HG03280 (cell line): ENCODE measurements around the gene DOC2B.
"Not testable (repeated sequence)": the region's sequence is repeated elsewhere in the genome, so short reads cannot be mapped to it uniquely, and the experiment has no call there.

Experiments used
- ATAC-seq: cut with Tn5 transposase; IDR thresholded peaks from one replicate; pipeline ENCODE4 v1.9.1; 2021; ENCODE audit warnings: mild to moderate bottlenecking, moderate library complexity; ENCODE audit not compliant: unreplicated experiment

DOC2B gene

GRCh38 chr17:213286-214105, 32.0 kb upstream of the DOC2B start:
- ATAC-seq: no peak

DNA sequence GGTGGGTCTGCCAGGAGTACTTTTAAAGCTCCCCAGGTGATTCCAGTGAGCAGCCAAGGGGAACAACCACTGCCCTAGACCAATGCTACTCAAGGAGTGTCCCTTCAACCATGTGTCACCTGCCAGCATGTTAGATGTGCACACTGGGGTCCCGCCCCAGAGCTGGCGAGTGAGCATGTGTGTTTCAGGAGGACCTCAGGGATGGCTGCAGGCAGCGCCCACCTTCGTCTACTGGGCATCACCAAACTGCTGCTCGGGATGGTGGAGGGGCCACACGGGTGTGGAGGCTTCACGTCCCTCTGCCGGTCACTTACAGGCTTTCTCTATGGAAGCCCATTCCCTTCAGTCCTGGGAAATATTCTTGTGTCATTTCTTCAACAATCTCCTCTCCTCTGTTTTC, 29.0 kb upstream of the DOC2B start:
- no peak for ATAC-seq

DNA sequence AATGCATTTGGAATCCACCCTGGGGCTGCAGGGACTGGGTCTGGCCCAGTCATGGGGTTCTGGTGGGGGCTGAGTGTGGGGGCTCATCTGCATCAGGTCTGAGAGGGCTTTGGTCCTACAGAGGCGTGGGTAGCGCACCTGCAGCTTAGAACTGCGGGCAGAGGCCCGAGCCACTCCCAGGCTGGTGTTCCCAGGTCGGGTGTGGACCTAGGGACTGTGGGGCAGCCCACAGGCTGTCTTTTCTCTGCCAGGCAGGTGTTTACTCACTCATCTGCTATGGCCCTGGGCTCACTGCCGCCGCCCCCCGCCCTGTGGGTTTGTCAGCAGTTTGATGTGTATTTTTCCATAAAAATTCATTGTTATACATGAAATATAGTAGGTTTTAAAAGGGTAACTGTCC, 27.0 kb upstream of the DOC2B start:
- no peak for ATAC-seq

- ATAC-seq: no peak
These were observed 26.3 kb upstream of the DOC2B start for GRCh38 chr17:207775-208174.

- no peak for ATAC-seq
These were observed 25.6 kb upstream of the DOC2B start for GRCh38 chr17:206941-207560.

DNA sequence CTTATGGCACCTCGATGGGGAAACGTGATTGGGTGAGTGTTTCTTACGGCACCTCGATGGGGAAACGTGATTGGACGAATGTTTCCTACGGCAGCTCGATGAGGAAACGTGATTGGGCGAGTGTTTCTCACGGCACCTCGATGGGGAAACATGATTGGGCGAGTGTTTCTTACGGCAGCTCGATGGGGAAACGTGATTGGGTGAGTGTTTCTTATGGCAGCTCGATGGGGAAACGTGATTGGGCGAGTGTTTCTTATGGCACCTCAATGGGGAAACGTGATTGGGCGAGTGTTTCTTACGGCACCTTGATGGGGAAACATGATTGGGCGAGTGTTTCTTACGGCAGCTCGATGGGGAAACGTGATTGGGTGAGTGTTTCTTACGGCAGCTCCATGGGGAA, 25.0 kb upstream of the DOC2B start:
- not testable (repeated sequence) for ATAC-seq

GRCh38 chr17:205817-206216, 24.4 kb upstream of the DOC2B start:
- no peak for ATAC-seq

- no peak for ATAC-seq
These were observed 23.8 kb upstream of the DOC2B start for GRCh38 chr17:205148-205669.

DNA sequence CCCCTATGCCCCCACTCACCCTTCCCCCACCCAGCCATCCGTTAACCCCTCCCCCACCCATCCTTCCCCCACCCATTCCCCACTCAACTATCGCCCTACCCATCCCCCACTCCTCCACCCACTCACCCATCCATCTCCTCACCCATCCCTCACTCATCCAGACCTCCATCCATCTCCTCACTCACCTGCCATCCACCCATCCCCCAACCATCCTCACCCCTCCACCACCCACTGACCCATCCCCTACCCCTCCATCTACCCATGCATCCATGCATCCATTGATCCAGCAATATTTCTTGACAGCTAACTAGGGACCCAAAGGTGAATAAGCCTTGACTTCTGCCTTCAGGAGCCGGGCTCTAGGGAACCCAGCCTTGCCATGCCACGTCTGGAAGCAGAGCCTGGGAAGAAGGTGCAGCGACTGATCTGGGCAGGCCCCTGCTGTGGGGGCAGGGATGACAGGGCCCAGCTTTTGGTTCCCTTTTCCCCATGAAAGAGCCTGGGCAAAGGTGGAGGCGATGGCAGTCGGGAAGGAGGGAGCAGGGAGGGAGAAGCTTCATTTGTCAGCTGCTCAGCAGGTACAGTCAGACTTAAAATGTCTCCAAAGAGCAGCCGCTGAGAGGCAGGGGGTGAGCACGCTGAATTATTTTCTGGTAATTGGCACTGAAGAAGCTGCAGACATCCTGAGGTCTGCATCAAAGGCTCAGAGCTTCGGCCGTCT, 23.1 kb upstream of the DOC2B start:
- ATAC-seq: no peak

DNA sequence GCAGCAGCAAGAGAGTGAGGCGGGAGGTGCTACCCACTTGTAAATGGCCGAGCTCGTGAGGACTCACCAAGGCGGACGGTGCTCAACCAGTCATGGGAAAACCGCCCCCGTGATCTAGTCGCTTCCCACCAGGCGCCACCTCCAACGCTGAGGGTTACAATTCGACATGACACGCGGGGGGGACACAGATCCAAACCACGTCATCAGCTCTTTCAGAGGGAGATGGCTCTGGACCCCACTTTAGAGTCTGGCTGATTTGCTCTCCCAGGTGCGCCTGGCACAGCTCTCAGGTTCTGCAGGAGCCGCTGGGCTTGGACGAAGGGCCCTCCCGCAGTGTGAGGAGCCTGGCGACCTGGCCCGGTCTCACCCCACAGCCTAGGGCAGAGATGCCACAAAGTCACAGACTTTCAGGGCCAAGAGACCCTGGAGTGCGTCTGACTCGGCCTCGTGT, 21.1 kb upstream of the DOC2B start:
- ATAC-seq: no peak

DNA sequence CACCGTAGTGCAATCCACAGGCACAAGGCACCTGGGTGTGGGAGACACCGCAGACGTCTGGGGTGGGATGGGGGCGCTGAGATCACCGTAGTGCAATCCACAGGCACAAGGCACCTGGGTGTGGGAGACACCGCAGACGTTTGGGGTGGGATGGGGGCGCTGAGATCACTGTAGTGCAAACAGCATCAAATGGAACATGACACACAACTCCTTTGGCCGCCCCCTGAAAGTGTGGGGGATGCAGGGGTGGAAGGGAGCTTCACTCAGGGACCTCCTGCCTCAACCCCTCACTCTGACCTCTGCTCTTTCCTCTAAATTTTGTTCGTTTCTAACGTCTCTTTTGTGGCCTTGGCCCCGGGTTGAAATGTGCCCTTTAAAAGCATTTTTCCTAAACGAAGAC, 20.3 kb upstream of the DOC2B start:
- ATAC-seq: not testable (repeated sequence)

- not testable (repeated sequence) for ATAC-seq
These were observed 19.8 kb upstream of the DOC2B start for GRCh38 chr17:201257-201656.

DNA sequence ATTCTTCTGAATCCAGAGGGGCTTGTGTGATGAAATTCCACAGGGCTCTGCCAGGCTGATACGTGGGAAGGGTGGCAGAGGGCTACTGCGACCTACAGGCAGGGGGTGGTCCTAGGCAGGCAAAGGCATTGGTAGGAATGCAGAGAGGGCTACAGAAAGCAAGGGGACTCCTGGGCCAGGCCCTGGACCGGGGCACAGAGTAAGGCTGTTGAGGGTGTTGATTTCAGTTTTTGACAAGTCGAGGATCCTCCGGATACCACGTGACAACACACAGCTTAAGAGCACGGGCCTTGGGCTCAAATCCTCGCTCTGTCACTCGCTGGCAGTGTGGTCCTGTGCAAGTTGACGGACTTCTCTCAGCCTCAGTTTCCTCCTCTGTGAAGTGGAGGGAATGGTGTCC, 19.1 kb upstream of the DOC2B start:
- no peak for ATAC-seq

- no peak for ATAC-seq
These were observed 18.5 kb upstream of the DOC2B start for GRCh38 chr17:199806-200545.

DNA sequence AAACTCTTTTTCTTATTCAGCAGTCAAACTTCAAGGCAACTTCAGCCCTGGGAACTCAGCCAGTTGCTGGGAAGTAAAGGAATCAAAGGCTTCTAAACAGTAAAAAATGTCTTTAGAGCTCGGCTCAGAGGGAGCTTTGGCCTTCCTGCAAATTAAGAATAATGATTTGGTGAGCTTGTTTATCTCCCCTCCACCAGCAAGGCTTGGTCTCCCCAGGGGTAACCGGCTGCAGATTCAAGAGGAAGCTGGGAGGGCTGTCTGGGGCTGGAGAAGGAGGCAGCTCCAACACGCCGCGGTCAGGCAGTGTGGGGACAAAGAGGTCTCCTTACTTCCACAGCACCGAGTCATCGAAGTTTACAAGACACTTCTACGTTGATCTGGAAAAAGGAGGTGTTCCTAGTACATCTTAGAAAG, 17.7 kb upstream of the DOC2B start:
- no peak for ATAC-seq

DNA sequence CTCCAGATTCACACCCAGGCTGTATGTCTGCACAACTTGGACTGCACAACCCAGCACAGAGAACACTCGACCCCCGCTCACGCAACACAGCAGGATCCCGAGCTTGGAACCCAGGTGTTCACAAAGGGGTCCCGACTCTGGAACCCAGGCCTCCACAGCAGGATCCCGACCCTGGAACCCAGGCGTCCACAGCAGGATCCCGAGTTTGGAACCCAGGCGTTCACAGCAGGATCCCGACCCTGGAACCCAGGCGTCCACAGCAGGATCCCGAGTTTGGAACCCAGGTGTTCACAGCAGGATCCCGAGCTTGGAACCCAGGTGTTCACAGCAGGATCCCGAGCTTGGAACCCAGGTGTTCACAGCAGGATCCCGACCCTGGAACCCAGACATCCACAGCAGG, 16.8 kb upstream of the DOC2B start:
- not testable (repeated sequence) for ATAC-seq

DNA sequence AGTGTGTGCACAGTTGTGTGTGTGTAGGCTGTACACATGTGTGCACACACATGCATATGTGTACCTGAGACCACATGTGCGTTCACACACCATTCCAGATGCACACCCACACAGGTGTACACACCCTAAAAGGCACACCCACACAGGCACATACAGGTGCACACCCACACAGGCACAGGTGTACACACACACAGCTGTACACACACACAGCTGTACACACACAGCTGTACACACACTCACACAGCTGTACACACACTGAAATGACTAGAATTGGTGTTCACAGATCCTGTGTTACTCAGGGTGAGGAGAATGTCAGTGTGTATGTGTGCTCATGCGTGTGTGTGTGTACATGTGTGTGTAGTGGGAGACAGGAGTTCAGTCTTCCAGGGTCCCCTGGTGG, 15.9 kb upstream of the DOC2B start:
- no peak for ATAC-seq

DNA sequence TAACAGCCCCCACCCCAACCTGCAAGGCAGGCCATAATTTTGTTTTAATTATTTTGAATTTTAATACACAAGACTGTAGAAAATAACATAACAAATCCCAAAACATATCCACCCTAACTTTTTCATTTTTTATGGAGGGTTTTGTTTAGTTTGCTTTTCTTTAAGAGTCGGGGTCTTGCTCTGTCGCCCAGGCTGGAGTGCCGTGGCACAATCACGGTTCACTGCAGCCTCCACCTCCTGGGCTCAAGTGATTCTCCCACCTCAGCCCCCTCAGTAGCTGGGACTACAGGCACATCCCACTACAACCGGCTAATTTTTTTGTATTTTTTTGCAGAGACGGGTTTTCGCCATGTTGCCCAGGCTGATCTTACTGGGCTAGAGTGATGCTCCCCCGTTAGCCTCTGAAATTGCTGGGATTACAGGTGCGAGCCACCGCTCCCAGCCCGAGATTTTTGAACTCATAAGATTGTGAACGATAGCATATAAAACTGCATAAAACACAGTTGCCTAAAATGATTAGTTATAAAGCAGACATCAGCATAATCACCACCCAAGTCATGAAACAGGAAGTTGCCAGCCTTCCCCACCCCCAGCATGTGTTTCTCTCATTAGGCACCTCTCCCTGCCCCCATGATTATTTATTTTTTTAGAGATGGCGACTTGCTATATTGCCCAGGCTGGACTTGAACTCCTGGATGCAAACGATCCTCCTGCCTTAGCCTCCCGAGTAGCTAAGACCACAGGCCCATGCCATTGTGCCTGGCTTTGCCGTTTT, 13.6 kb upstream of the DOC2B start:
- ATAC-seq: no peak

- ATAC-seq: no peak
These were observed 12.7 kb upstream of the DOC2B start for GRCh38 chr17:193841-194806.
